DND-41 (cell line): ENCODE measurements around the gene WASF1.

ENCODE experiments used
- ATAC-seq: fragments of 200-7000 bp; cut with Tn5 transposase; 3 replicates; pipeline ENCODE4 v1.9.1; 2021; ENCODE audit warnings: low read depth; ENCODE audit not compliant: insufficient read depth
- DNase-seq: peaks from one replicate; pipeline ENCODE4 v3.0.0-alpha.2; 2020
- H2AFZ ChIP-seq: 2 replicates; pipeline ENCODE4 v1.6.0; 2012; ENCODE audit warnings: low read depth, low read length
- H3K27ac ChIP-seq: 2 replicates; pipeline ENCODE4 v1.5.1; 2012; ENCODE audit warnings: low read length, inconsistent platforms
- H3K27me3 ChIP-seq: fragments of 200-600 bp; sonication (generic); 2 replicates; pipeline ENCODE4 v1.6.0; 2012; ENCODE audit warnings: low read length, mild to moderate bottlenecking, inconsistent platforms; ENCODE audit not compliant: insufficient read depth, poor library complexity
- H3K36me3 ChIP-seq: 2 replicates; pipeline ENCODE4 v1.5.1; 2012; ENCODE audit warnings: low read length, inconsistent platforms; ENCODE audit not compliant: insufficient read depth
- H3K4me1 ChIP-seq: 2 replicates; pipeline ENCODE4 v1.5.1; 2012; ENCODE audit warnings: mild to moderate bottlenecking, low read length; ENCODE audit not compliant: insufficient read depth
- H3K4me2 ChIP-seq: 2 replicates; pipeline ENCODE4 v1.6.0; 2012; ENCODE audit warnings: mild to moderate bottlenecking, moderate library complexity, low read length, inconsistent platforms; ENCODE audit not compliant: insufficient read depth
- H3K4me3 ChIP-seq, 2 experiments: fragments of 200-600 bp in 1 of 2; shearing (Covaris generic) in 1 of 2; 2 replicates each; pipeline ENCODE4 v1.5.1; 2012 to 2016; ENCODE audit warnings: inconsistent platforms in 2 of 2, low read length in 2 of 2, mild to moderate bottlenecking in 2 of 2, low read depth in 1 of 2, moderate library complexity in 1 of 2
- H3K79me2 ChIP-seq: 2 replicates; pipeline ENCODE4 v1.6.0; 2012; ENCODE audit warnings: low read length, inconsistent platforms; ENCODE audit not compliant: insufficient read depth
- H3K9ac ChIP-seq: 2 replicates; pipeline ENCODE4 v1.6.0; 2012; ENCODE audit warnings: low read depth, mild to moderate bottlenecking, inconsistent platforms, low read length, moderate library complexity
- H3K9me3 ChIP-seq: 2 replicates; pipeline ENCODE4 v1.5.1; 2012; ENCODE audit warnings: low read length, moderate library complexity, mild to moderate bottlenecking, inconsistent platforms; ENCODE audit not compliant: insufficient read depth, severe bottlenecking
- H4K20me1 ChIP-seq: 2 replicates; pipeline ENCODE4 v1.6.0; 2012; ENCODE audit warnings: low read length; ENCODE audit not compliant: insufficient read depth
- CTCF ChIP-seq: IDR thresholded peaks from 2 replicates; pipeline ENCODE4 v1.5.1; 2012; ENCODE audit warnings: borderline replicate concordance, low read length, moderate library complexity, mild to moderate bottlenecking; ENCODE audit not compliant: poor library complexity, severe bottlenecking; ENCODE audit errors: extremely low read depth
- EZH2 ChIP-seq: IDR thresholded peaks from 3 replicates; pipeline ENCODE4 v1.6.1; 2012; ENCODE audit warnings: borderline replicate concordance, low read depth, mild to moderate bottlenecking, moderate library complexity, low read length, inconsistent platforms; ENCODE audit not compliant: severe bottlenecking

The WASF1 gene

DNA sequence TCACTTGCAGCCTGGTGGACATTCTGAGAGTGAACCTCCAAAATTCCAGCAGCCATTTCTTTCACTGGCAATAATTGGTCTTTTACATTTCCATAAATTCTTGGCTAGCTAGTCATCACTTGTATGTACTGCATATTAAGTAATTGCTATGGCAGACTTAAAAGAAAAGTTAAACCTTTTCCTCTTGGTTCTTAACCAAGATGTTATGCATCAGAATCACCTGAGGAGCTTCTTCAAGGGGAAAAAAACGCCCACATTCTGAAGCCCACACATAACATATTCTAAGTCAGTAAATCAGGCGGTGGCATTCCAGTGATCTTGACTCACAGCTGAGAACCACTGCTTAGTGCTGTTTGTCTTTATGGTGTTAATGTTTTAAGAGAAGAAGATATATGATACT is 37.8 kb upstream of the WASF1 start:
- no peak overlapping the region for H3K4me3 ChIP-seq
- DNase-seq (no peak), ATAC-seq (no peak)
- no peak for TF ChIP-seq EZH2
- TF ChIP-seq CTCF: no peak
- no peak overlapping the region for H3K4me2 ChIP-seq
- H3K27me3 ChIP-seq: no peaks in the 10 kb centered on the region
- H4K20me1 ChIP-seq: no peaks in the 10 kb centered on the region
- no peak overlapping the region for H3K27ac ChIP-seq
- H3K4me1 ChIP-seq: no peaks in the 10 kb centered on the region
- H3K9ac ChIP-seq: no peak overlapping the region
- peaks cover 86% of the 10 kb centered on the region for H3K36me3 ChIP-seq
- H3K9me3 ChIP-seq: no peaks in the 10 kb centered on the region
- no peaks in the 10 kb centered on the region for H3K79me2 ChIP-seq
- H2AFZ ChIP-seq: no peak overlapping the region

GRCh38 chr6:110216140-110216539 is 36.7 kb upstream of the WASF1 start:
- DNase-seq: no peak
- H3K4me2 ChIP-seq: no peak overlapping the region
- H3K79me2 ChIP-seq: no peaks in the 10 kb centered on the region
- TF ChIP-seq EZH2 (no peak), CTCF (no peak)
- no peaks in the 10 kb centered on the region for H3K4me1 ChIP-seq
- no peaks in the 10 kb centered on the region for H4K20me1 ChIP-seq
- no peak overlapping the region for H3K27ac ChIP-seq
- H2AFZ ChIP-seq: no peak overlapping the region
- H3K4me3 ChIP-seq: no peak overlapping the region
- H3K36me3 ChIP-seq: peaks cover 90% of the 10 kb centered on the region
- H3K9me3 ChIP-seq: no peaks in the 10 kb centered on the region
- no peaks in the 10 kb centered on the region for H3K27me3 ChIP-seq
- ATAC-seq: no peak
- H3K9ac ChIP-seq: no peak overlapping the region

GRCh38 chr6:110214338-110214737 is 34.9 kb upstream of the WASF1 start:
- Histone ChIP-seq H3K9me3 (no peaks in the 10 kb centered on the region), H3K4me2 (no peak overlapping the region), H3K27ac (no peak overlapping the region), H3K27me3 (no peaks in the 10 kb centered on the region), H3K79me2 (no peaks in the 10 kb centered on the region), H3K4me3 (no peak overlapping the region), H3K36me3 (peaks cover 87% of the 10 kb centered on the region), H4K20me1 (no peaks in the 10 kb centered on the region), H3K4me1 (no peaks in the 10 kb centered on the region), H2AFZ (no peak overlapping the region), H3K9ac (no peak overlapping the region)
- ATAC-seq (no peak), DNase-seq (no peak)
- TF ChIP-seq CTCF (no peak), EZH2 (no peak)

DNA sequence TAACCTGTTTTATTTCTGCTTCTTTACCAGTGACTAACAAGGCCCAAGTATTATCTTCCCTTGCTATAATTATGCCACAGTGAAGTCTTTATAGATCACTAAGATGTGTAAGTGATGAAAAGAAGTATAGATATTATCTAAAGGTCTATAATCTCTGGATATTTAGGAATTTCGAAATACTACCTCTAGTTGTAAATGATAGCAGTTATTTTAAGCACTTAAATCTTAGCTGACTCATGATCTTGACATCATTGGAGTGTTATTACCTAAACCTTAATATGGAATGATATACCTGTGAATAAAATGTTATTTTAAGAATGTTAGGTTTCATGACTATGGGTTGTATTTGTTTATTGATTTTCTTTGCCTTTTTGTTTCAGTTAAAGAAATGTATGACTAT is 32.3 kb upstream of the WASF1 start:
- H3K9me3 ChIP-seq: no peaks in the 10 kb centered on the region
- TF ChIP-seq CTCF: no peak
- TF ChIP-seq EZH2: no peak

More for the DNA sequence above, 32.3 kb upstream of the WASF1 start:
- no peaks in the 10 kb centered on the region for H4K20me1 ChIP-seq
- no peaks in the 10 kb centered on the region for H3K4me1 ChIP-seq
- H3K4me2 ChIP-seq: no peak overlapping the region
- H3K27me3 ChIP-seq: no peaks in the 10 kb centered on the region
- no peak overlapping the region for H3K9ac ChIP-seq
- ATAC-seq (no peak), DNase-seq (no peak)
- no peak overlapping the region for H3K27ac ChIP-seq
- H3K4me3 ChIP-seq: no peak overlapping the region
- H2AFZ ChIP-seq: no peak overlapping the region
- H3K36me3 ChIP-seq: peaks cover 63% of the 10 kb centered on the region
- no peaks in the 10 kb centered on the region for H3K79me2 ChIP-seq
